ENCODE measurements around the gene TTC7B. TPM values are rescaled to one million over a fixed set of nuclear protein-coding genes. Genes with fewer than 3 reads are reported as not detected.

TTC7B gene
- total and polyA plus RNA-seq, 2 donors (not counting 1 experiment from before 2014, with no cell fraction given) = 18.8 to 37.5 TPM

DNA sequence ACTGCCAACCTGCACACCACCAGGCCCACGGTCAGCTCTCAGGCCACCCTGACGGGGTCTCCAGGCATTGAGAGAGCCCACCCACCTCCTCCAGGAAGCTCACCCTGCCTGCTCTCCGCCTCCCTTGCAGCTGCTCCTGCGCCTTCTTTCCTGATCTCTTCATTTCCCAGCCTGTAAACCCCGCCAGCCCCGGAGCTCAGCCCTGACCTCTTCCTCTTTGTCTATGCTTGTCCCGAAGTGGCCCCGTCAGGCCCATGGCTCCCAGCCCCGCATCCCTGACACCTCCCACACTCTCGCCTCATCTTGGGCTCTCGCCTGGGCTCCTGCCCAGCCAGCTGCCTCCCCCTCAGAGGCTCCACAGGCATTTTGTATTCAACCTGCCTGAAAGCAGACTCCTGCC lies 280.1 kb downstream of the TTC7B start:
- Histone ChIP-seq H3K9me3 (ENCODE audit: control insufficient read depth, insufficient read depth, low read depth, low read length) (no peaks in the 10 kb centered on the region), H2AFZ (ENCODE audit: low read length) (no peak overlapping the region), H3K4me3 (replicated peaks in 1 of 4; ENCODE audit: control extremely low read depth in 1 of 4, insufficient read depth in 1 of 4, low read depth in 3 of 4, low read length in 4 of 4) (no peak overlapping the region), H3K79me2 (ENCODE audit: control insufficient read depth, insufficient read depth, low read length) (no peaks in the 10 kb centered on the region), H3K27me3 (ENCODE audit: control insufficient read depth, insufficient read depth, low read length) (no peaks in the 10 kb centered on the region), H3K9ac (ENCODE audit: insufficient read depth, low read length) (no peak overlapping the region), H3K4me1 (ENCODE audit: control insufficient read depth, extremely low read depth, insufficient read depth, low read length) (no peaks in the 10 kb centered on the region), H4K20me1 (ENCODE audit: control insufficient read depth, extremely low read depth, insufficient read depth, low read length) (no peaks in the 10 kb centered on the region), H3K27ac (ENCODE audit: insufficient read depth, low read length) (no peak overlapping the region), H3K4me2 (ENCODE audit: extremely low read depth, insufficient read depth, low read length) (no peak overlapping the region), H3K36me3 (ENCODE audit: control insufficient read depth, insufficient read depth, low read length) (no peaks in the 10 kb centered on the region)
- peak in 1 of 2 donors; percentile 40 for DNase-seq (ENCODE audit: low read depth in 2 of 2)
- TF ChIP-seq, protein P1, sequence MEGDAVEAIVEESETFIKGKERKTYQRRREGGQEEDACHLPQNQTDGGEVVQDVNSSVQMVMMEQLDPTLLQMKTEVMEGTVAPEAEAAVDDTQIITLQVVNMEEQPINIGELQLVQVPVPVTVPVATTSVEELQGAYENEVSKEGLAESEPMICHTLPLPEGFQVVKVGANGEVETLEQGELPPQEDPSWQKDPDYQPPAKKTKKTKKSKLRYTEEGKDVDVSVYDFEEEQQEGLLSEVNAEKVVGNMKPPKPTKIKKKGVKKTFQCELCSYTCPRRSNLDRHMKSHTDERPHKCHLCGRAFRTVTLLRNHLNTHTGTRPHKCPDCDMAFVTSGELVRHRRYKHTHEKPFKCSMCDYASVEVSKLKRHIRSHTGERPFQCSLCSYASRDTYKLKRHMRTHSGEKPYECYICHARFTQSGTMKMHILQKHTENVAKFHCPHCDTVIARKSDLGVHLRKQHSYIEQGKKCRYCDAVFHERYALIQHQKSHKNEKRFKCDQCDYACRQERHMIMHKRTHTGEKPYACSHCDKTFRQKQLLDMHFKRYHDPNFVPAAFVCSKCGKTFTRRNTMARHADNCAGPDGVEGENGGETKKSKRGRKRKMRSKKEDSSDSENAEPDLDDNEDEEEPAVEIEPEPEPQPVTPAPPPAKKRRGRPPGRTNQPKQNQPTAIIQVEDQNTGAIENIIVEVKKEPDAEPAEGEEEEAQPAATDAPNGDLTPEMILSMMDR (conservative IDR thresholded peaks at IDR 0.05 in 1 of 2, IDR thresholded peaks at IDR 0.05 in 1 of 2; ENCODE audit: low read depth in 1 of 2, low read length in 2 of 2) = no peak
- no peak for TF ChIP-seq EZH2 (IDR thresholded peaks at IDR 0.05; ENCODE audit: low read length, missing control alignments)

DNA sequence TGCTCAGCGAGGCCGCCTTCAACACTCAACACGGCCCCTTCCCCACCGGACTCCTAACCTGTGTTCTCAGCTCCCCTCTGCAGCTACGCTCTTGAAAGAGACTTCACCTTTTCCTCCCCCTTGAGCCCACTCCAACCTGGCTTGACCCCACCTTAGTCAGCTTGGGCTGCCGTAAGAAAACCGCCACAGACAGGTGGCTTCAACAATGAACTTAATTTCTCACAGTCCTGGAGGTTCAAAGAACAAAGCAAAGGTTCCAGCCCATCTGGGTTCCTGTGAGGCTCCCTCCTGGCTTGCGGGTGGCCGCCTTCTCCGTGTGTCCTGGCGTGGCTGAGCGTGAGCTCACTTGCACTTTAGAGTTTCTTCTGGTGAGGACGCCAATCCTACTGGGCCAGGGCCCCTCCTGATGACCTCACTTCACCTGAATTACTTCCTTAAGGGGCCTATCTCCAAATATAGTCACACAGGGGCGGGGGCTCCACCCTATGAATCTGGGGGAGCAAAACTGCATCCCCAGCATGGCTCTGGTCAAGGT lies 280.6 kb downstream of the TTC7B start:
- no peak overlapping the region for H3K27ac ChIP-seq (ENCODE audit: insufficient read depth, low read length)
- no peaks in the 10 kb centered on the region for H3K4me1 ChIP-seq (ENCODE audit: control insufficient read depth, extremely low read depth, insufficient read depth, low read length)
- H3K27me3 ChIP-seq (ENCODE audit: control insufficient read depth, insufficient read depth, low read length) = no peaks in the 10 kb centered on the region
- H3K4me3 ChIP-seq (replicated peaks in 1 of 4; ENCODE audit: control extremely low read depth in 1 of 4, insufficient read depth in 1 of 4, low read depth in 3 of 4, low read length in 4 of 4) = no peak overlapping the region
- no peak for DNase-seq (ENCODE audit: low read depth in 2 of 2)
- H2AFZ ChIP-seq (ENCODE audit: low read length) = no peak overlapping the region
- no peaks in the 10 kb centered on the region for H3K36me3 ChIP-seq (ENCODE audit: control insufficient read depth, insufficient read depth, low read length)
- TF ChIP-seq, protein P1 (conservative IDR thresholded peaks at IDR 0.05 in 1 of 2, IDR thresholded peaks at IDR 0.05 in 1 of 2; ENCODE audit: low read depth in 1 of 2, low read length in 2 of 2) = no peak
- TF ChIP-seq EZH2 (IDR thresholded peaks at IDR 0.05; ENCODE audit: low read length, missing control alignments) = no peak
- H3K4me2 ChIP-seq (ENCODE audit: extremely low read depth, insufficient read depth, low read length) = no peak overlapping the region
- H4K20me1 ChIP-seq (ENCODE audit: control insufficient read depth, extremely low read depth, insufficient read depth, low read length) = no peaks in the 10 kb centered on the region
- H3K9me3 ChIP-seq (ENCODE audit: control insufficient read depth, insufficient read depth, low read depth, low read length) = no peaks in the 10 kb centered on the region
- H3K9ac ChIP-seq (ENCODE audit: insufficient read depth, low read length) = no peak overlapping the region
- H3K79me2 ChIP-seq (ENCODE audit: control insufficient read depth, insufficient read depth, low read length) = no peaks in the 10 kb centered on the region

DNA sequence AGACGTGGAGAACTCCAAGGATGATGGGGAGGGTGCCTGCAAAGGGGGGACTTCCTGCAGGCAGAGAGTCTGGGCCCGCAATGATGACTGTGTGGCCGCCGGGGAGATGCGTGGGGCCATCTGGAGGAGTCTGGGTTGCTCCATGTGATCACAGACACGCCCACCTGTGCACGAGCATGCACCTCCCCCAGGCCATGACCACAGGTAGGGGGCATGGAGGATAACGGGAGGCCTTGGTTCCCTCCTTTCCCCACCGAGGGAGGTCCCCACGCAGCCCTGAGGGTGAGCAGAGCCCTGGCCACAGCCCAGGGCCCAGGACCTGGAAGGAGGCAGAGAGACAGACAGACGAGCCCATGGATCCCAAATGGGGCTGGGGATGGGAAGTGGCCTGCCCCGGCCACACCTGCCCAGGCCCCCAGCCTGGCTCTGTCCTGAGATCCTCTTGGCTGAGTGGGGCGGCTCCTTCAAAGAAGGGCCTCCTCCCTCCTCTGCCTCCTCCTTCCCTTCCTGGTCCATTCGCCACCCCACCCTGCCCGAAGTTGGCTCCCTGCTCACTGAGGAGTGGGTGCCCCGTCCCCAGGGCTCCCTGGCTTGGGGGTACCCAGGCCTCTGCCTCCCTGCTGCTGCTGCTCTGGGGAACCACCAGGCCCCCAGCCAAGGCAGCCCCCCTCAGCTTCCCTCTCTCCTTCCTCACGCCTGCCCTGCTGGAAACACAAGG lies 281.2 kb downstream of the TTC7B start:
- no peak overlapping the region for H3K4me2 ChIP-seq (ENCODE audit: extremely low read depth, insufficient read depth, low read length)

More for the DNA sequence above, 281.2 kb downstream of the TTC7B start:
- no peaks in the 10 kb centered on the region for H3K9me3 ChIP-seq (ENCODE audit: control insufficient read depth, insufficient read depth, low read depth, low read length)
- no peaks in the 10 kb centered on the region for H4K20me1 ChIP-seq (ENCODE audit: control insufficient read depth, extremely low read depth, insufficient read depth, low read length)
- no peak overlapping the region for H3K4me3 ChIP-seq (replicated peaks in 1 of 4; ENCODE audit: control extremely low read depth in 1 of 4, insufficient read depth in 1 of 4, low read depth in 3 of 4, low read length in 4 of 4)
- H3K36me3 ChIP-seq (ENCODE audit: control insufficient read depth, insufficient read depth, low read length) = no peaks in the 10 kb centered on the region
- no peak for TF ChIP-seq EZH2 (IDR thresholded peaks at IDR 0.05; ENCODE audit: low read length, missing control alignments)
- TF ChIP-seq, protein P1 (conservative IDR thresholded peaks at IDR 0.05 in 1 of 2, IDR thresholded peaks at IDR 0.05 in 1 of 2; ENCODE audit: low read depth in 1 of 2, low read length in 2 of 2) = no peak
- no peaks in the 10 kb centered on the region for H3K79me2 ChIP-seq (ENCODE audit: control insufficient read depth, insufficient read depth, low read length)
- no peaks in the 10 kb centered on the region for H3K4me1 ChIP-seq (ENCODE audit: control insufficient read depth, extremely low read depth, insufficient read depth, low read length)
- no peak overlapping the region for H3K9ac ChIP-seq (ENCODE audit: insufficient read depth, low read length)
- DNase-seq (ENCODE audit: low read depth in 2 of 2) = no peak
- H3K27me3 ChIP-seq (ENCODE audit: control insufficient read depth, insufficient read depth, low read length) = no peaks in the 10 kb centered on the region
- H2AFZ ChIP-seq (ENCODE audit: low read length) = no peak overlapping the region
- H3K27ac ChIP-seq (ENCODE audit: insufficient read depth, low read length) = no peak overlapping the region

All from fibroblast of lung (primary cell).